Endothelial cell of umbilical vein (primary cell): ENCODE measurements around the gene POGZ.

ENCODE experiments used
- EZH2 ChIP-seq: IDR thresholded peaks from 2 replicates; pipeline ENCODE4 v1.6.1; 2012; ENCODE audit warnings: borderline replicate concordance, low read depth, mild to moderate bottlenecking, moderate library complexity, low read length, inconsistent platforms; ENCODE audit not compliant: severe bottlenecking
- TF ChIP-seq, protein P1 (sequence below), 2 donors: IDR thresholded peaks; 1 replicate in 1 of 2; 2 replicates in 1 of 2; pipeline ENCODE4 v1.5.1; 2011; ENCODE audit warnings: low read length in 2 of 2, mild to moderate bottlenecking in 2 of 2, moderate library complexity in 2 of 2, control low read depth in 1 of 2, inconsistent platforms in 1 of 2, low read depth in 1 of 2; ENCODE audit not compliant: insufficient read depth in 1 of 2; ENCODE audit errors: extremely low read depth in 1 of 2

DNA sequence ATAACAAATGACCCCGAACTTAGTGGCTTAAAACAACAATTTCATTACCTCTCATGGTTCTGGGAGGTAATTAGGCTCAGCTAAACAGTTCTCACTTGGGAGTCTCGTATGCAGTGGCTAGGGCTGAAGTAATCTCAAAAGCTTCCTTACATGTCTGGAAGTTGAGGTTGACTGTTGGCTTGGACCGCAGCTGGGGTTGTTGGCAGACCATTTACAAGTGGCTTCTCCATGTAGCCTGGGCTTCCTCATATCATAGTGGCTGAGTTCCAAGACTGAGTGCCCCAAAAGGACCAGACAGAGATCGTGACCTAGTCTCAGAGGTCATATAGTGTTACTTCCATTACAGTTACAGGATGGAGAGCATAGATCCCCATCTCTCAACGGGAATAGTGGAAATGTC lies 2.4 kb upstream of the POGZ start:
- TF ChIP-seq, protein P1, sequence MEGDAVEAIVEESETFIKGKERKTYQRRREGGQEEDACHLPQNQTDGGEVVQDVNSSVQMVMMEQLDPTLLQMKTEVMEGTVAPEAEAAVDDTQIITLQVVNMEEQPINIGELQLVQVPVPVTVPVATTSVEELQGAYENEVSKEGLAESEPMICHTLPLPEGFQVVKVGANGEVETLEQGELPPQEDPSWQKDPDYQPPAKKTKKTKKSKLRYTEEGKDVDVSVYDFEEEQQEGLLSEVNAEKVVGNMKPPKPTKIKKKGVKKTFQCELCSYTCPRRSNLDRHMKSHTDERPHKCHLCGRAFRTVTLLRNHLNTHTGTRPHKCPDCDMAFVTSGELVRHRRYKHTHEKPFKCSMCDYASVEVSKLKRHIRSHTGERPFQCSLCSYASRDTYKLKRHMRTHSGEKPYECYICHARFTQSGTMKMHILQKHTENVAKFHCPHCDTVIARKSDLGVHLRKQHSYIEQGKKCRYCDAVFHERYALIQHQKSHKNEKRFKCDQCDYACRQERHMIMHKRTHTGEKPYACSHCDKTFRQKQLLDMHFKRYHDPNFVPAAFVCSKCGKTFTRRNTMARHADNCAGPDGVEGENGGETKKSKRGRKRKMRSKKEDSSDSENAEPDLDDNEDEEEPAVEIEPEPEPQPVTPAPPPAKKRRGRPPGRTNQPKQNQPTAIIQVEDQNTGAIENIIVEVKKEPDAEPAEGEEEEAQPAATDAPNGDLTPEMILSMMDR (IDR thresholded peaks at IDR 0.05; ENCODE audit: extremely low read depth in 1 of 2, insufficient read depth in 1 of 2, low read depth in 1 of 2, low read length in 2 of 2) = no peak
- TF ChIP-seq EZH2 = no peak
